Activated naive CD4-positive, alpha-beta T cell treated with Interleukin-2 at 50 U/mL for 16 hours (primary cell): ENCODE measurements around the gene TASOR2.

ENCODE experiments used
- DNase-seq: peaks from one replicate; pipeline ENCODE4 v3.0.0-alpha.2; 2020

The TASOR2 gene, protein sequence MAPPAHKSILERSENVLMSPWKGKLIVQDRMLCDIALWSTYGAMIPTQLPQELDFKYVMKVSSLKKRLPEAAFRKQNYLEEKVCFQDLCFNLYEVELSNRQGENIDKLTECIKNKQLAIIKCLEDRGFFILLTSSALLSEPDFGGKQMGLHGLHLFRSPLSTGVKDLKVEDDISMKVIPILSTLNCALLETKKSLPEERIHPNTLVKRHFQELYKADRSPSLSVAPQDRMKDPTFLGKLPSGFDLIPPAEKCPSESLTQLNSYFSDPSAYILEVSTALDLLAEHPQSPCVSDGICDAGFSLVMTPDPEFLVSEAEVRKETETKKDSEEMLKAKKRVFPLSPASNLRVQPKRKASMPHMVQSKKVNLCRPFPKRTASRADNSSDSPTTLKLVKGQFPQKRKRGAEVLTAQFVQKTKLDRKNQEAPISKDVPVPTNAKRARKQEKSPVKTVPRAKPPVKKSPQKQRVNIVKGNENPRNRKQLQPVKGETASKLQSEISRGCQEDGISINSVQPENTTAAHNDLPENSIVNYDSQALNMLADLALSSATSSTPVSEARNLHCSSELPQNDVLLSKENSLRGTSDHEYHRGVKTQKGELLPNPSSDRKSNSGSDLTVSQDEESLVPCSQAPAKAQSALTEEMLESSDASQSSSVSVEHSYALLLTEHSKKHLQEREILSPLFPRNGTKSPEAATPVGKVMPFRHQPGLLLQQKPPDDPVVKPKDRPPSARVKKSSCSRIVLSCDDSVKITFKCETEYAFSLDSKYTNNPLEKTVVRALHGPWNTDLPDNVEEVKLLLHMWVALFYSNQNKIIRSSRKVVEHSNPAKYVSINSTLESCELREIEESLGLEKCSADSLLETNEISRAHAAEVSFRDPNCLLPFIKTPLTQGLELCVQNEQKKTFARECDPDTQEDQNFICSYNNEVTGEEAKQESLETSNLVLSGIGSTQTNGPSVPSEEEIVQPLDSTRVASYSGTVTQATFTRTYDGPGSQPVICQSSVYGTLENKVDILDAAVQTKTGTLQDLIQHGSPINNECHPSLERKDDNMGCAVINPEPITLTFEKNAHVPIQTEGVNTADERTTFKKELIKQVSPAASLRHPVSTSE (N-terminal part only)

DNA sequence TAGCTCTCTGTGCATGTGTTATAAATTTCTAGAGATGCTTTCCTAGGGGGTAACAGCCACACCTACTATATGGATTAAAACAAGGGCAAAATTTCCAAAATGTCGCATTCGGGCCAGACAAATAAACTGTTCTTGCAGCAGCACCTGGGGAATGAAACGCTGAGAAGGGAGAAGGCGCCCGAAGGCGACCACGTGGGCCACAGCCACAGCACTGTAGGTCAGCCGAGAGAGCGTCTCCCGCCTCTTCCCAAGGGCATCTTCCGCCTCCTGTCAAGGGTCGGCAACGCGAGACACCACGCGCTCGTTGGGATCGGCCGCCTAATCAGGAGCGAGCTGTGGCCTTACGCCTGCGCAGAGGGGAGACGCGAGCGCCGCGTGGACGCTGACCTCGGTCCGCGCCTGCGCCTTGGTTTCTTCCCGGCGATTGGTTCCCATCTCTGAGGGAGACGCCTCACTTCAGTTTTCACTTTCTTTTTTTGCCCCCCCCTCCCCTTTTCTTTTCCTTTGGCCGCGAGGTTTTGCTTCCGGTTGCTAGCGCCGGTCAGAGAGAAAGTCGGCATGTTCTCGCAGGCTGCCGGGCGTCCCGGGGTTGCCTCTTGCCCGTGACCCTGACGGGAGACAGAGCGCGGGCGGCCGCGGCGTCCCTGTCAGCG, at the start of gene TASOR2:
Gene TASOR2, plus strand, starts transcription at position 521 of the 653 bp plus-strand sequence. CDS start 35,805 bp downstream, outside the sequence.
- peak; percentile 96 for DNase-seq

DNA sequence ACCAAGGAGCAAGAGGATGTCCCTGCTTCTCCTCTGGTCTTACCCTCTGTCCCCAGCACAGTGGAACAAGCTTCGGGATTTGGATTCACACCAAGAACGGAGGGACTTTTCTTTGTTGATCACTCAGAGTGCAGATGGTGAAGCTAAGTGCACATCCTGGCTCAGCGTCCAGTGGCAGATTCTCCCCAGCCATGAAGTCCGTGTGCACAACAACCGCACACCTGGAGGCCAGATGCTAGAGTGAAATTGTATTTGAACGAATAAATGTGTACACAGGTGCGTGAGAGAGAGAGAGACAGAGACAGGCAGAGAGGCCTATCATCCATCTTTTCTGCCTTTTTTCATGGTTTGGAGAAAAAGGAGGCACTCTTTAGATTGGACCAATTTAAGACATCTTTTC, 49.7 kb upstream of the TASOR2 start:
- no peak for DNase-seq

DNA sequence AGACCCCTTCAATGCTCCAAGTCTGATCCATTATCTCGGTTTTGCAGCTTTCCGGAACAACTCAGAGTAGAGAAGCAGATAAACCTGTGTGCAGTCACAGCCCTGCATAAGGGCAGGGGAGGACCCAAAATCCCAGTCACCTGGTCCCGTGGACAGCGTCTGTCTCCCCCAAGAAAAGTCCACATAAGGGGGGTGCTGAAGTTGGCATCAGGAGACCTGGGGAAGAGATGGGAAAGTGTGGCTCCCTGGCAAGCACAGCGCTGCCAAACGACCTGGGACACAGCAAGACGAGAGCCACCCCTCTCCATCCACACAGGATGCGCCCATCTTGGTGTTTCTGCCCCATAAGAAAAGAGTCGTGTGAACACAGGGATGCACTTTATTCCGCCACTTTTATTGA, 46.1 kb upstream of the TASOR2 start:
- no peak for DNase-seq

DNA sequence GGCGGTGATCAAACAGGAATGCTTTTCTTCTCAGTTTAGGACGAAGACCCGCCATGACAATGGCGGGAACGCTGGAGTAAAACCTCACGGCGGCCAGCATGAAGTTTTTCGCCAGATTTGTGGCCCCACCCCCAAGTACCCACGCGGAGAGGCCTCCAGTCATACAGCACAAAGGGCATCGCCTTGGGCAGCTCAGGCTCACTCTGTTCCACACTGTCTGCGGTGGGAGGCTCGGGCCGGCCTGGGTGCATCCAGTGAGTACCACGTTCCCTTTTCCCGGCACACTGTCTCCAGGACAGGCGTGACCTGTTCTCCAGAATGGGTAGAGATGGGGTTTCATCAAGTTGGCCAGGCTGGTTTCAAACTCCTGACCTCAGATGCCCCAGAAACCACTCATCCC, 45.6 kb upstream of the TASOR2 start:
- DNase-seq, result no peak

DNA sequence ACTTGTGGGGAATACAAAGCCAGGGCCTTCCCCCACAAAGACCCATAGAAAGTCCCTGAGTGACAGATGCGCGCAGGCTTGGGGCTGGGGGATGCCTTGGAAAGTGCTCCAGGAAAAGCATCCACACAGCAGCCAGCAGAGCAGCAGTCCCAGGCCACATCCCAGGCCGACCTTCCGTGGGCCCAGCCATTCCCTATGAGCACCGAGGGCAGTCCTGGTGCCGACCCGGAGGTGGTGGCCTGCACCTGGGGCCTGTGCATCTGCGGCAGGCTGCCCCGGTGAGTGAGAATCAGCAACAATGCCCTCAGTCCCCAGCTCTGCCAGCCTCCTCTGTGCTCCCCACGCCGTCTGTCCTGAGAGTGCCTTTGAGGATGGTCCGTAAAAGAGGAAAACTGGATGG, 44.6 kb upstream of the TASOR2 start:
- DNase-seq, result no peak

DNA sequence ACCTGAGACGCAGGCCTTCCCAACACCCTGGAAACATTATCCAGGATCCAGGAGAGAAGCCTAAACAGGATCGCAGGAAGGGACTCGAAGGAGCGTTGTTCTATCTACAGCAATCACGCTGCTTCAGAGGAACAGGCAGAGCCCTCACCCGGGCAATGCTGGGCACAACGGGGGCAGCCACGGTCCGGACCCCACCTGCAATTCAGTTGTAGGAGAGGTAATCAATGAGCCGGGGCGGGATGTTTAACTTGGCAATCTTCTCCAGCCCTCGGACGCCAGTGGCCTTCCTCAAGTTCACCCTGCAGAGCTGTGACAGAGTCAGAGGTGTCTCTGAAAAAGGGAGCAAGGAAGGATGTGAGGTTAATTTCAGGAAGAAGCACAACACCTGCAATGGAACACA, 44.1 kb upstream of the TASOR2 start:
- no peak for DNase-seq

DNA sequence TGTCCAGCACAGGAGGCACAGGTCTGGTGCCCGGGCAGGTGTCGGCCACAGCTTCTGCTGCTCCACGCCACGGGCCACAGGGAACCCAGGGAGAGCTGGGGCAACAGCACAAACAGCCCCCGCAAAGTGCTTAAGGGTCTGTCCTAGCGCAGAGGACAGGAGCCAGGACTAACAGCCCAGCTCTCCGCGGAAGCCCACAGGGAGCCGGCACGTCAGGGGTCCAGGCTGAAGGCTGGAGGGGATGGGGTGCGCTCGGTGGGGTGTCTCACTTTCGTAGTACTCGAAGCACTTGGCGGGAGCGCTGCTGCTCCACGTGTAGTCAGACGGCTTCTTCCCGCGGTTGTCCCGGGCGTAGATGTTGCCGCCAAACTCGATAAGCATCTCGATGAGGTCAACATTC, 43.1 kb upstream of the TASOR2 start:
- DNase-seq, result no peak

DNA sequence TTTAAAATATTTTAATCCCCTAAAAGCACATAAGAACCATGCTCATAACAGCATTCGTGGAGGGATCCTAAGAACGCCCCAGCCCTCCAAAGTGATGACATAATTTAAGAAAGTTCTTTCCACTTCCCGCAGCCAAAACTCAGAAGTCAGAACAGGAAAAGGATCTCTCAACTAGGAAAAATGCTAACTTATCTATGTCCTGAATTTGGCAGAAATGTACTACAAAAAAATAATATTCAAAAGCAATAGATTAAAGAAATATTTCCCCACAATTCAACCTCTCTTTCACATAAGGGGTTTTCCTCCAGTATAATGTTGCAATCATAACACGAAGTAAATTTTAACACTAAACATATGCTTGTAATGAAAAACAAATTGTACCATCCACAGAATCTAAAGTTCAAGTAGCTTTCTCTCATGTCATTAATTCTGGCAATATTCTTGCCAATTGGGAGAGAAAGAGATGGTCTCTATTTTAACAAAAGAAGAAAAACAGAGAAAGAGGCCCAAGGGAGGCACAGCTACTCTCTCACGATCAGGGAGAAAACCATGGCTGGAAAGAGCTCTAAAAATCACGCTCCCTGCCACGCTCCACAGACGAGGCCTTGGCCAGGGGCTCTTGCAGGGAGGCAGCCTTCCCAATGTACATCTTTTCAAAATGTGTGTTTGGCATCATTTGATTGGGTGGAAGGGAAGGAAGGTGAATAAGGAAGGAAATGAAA, 41.1 kb upstream of the TASOR2 start:
- DNase-seq, result no peak

DNA sequence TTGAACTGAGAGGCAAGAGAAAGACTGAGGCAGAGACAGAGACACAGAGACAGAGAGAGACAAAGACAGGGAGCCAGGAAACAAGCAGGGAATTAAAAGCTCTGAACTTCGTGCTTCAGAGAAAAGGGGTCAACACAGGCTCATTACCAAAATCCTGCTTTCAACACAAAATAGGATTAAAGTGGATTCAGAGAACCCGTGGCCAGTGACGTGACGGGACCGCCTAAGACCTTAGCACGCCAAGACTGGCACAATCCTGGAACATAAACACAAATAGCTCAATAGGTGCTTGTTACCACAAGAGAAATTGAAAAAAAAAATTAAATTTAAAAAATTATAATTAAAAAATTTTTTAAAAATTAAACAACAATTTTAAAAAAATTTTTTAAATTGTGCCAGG, 39.7 kb upstream of the TASOR2 start:
- no peak for DNase-seq

DNA sequence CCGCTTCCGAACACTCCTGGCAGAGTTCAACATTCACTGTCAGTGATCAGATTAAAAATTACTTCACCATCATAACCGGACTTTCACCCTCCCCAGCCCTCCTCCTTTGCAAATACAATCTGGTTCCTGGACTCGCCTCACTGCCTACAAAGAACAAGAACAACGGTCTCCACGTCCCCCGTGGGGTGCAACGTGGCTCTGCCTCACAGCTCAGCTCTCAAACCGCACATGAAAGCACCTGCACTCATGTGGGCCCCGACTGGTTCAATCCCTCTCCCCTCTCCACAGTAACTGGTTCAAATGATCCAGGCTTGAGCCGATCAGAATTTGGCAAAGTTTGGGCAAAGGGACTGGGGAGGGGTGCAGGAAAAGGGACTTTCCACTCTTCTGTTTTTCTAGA, 39.3 kb upstream of the TASOR2 start:
- no peak for DNase-seq

DNA sequence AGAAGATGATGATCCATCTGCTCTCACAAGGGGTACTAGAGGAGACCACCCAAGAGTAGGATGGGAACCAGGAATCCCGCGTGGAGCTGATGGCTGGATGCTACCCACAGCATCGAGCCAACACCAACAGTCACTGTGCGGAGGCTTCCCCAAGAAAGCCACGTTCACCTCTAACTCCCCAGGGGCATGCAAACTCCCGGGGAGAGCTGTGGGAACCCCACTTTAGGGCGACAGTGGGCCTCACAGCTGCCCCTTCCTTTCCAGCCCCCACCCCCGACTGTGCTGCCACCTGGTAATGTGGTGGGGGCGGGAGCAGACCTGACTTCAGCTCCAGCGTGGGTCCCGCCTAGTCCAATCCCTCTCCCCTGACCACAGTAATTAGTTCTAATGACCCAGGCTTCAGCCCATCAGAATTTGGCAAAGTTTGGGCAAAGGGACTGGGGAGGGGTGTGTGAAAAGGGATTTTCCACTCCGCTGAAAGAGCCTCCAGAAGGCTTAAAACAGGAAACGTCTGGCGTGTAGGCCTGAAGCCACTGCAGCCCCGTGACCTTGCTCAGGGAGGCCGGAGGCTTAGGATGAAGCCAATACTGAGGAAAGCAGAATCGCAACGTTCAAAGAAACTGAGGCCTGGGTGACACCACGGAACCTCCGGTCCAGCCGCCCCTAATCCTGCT, 38.6 kb upstream of the TASOR2 start:
- DNase-seq, result no peak

DNA sequence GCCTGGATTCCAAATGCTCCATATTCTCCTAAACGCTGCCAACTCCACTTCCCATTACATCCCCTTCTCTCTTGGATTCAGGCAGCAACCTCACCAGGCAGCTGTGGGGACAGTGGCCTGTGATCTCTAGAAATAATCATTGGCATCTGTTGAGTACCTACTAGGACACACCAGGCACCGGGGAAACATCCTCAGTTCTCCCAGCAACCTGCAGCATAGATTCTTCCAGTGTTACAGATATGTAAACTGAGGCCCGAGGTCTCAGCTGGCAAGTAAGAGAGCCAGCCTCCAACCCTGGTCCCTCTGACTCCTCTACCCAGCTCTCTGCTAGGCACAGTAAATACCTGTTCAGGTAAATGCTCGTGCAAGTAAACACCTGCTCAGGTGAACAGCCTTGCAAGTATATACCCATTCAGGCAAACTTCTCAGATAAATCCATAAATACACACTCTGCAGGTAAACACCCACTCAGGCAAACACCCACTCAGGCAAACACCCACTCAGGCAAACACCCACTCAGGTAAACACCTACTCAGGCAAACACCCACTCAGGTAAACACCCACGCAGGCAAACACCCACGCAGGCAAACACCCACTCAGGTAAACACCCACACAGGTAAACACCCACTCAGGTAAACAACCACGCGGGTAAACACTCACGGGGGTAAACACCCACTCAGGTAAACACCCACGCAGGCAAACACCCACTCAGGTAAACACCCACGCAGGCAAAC, 37.0 kb upstream of the TASOR2 start:
- no peak for DNase-seq

DNA sequence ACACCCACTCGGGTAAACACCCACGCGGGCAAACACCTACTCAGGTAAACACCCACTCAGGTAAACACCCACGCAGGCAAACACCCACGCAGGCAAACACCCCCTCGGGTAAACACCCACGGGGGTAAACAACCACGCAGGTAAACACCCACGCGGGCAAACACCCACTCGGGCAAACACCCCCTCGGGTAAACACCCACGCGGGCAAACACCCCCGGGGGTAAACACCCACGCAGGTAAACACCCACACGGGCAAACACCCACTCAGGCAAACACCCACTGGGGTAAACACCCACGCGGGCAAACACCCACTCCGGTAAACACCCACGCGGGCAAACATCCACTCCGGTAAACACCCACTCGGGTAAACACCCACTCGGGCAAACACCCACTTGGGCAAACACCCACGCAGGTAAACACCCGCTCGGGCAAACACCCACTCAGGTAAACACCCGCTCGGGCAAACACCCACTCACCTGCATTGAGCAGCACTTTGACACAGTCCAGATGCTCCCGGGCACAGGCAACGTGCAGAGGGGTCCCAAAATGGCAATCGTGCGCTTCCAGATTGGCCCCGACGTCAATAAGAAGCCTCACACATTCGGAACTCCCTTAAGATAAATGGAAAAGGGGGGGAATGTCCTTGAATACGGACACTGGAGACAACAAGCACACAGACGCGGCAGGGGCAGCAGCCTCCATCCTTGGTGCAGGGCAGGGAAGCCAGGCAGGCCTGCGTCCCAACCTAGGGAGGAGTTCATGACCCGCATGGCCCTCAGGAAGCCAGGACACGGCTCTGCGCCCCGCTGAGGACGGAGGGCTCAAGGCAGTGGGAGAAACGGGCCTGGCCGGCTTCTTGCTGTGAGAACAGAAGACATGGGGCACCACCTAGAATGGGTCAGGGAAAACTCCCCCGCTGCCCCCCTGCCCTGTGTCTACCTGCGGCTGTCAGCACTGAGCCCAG, 35.9 kb upstream of the TASOR2 start:
- no peak for DNase-seq

DNA sequence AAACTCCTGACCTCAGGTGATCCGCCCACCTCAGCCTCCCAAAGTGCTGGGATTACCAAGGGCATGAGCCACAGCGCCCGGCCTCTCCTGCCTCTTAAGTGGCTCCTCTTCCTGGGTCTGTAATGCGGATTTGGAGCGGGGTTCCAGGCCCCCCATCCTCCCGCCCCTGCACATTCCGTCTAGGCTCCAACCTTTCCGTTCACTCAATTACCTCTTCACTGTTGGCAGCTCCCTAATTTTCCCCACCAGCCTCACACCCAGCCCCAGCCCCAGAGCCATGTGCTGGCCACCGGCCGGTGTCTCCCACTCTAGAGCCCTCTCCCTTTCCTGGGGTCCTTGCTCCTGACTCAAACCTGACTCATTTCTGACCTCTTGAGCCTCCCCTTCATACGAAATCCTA, 34.9 kb upstream of the TASOR2 start:
- DNase-seq, result no peak

DNA sequence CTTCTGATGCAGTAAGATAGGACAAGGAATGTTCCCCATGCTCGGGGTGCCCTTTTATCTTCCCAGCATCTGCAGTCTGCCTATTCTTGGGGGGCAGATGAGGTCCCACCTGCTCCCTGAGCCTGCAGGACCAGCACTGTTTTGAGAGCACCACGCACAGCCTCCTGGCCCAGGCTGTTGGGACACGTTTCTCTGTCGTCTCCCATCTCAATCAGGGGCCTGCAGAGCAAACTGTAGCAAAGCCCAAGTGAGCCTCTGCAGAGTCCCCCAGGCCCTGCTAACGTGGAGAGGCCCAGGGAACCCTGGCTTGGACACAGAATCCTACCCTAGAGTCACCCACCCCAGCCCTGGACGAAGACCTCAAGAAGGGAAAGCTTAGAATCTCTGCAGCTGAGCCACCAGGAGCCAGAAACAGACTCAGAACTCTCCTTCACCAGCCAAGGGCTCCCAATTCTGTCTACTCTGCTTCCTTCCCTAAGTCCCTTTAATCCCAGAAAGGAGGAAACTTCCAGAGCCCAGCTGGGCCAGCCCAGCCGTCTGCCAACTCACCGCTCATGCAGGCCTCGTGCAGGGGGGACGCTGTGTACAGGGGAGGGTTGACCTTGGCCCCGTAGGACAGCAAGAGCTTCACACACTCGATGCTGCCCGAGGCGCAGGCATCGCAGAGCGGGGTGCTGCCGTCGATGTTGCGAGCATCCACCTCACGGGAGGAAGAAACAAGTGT, 33.8 kb upstream of the TASOR2 start:
- DNase-seq, result no peak

DNA sequence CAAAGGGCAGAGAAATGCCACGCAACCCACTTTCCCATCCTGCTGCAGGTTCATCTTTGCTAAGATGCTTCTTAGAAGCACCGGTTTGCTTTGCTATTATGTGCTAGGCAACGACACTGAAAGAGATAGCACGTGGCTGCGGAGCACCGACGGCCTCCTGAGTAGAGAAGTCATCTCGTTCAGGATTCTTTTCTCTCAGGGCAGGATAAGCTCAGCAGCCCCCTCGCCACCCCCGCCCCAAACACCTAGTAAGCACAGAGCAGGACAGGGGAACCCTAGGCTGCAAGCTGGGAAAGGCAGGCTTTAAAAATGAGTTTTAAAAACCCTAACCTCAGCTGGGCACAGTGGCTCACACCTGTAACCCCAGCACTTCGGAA, 33.3 kb upstream of the TASOR2 start:
- no peak for DNase-seq

DNA sequence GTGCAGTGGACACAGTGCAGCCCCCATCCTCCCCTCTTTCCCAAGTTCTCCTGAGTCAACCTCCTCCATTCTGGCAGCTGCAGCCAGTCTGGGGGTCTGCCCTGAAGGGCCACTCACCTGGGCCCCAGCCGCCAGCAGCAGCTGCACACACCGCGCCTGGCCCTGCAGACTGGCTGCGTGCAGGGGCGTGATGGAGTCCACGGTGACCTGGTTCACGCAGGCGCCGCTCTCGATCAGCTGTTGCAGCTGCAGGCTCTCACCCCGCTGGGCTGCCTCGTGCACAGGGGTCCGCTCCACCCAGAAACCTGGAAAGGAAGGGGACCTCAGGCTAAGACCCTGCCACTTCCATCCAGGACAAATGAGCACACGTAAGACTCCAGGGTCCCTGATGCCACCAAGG, 31.9 kb upstream of the TASOR2 start:
- DNase-seq, result no peak

DNA sequence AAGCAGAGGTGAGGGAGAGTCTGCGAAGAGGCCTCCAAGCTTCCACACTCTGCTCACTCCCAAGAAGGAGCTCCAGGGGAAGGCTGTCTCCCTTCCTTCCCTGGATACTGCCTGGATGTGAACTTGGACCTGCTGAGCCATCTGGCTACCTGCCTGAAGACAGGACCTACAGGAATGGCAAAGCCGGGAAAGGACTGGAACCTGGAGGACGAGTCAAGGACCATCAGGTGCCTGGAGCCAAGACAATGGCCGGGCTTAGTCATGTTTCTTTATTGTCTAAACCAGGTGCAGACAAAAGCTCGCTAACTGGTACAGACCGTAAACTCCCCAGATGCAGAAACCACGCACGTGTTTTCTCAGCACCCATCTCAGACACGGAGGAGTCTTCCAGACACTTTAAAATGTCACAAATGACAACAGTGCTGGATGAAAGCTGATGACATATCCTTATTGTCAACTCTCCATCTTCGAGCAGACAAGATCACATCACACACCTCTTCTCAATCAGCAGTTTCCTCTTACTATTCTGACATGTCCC, 30.4 kb upstream of the TASOR2 start:
- no peak for DNase-seq

DNA sequence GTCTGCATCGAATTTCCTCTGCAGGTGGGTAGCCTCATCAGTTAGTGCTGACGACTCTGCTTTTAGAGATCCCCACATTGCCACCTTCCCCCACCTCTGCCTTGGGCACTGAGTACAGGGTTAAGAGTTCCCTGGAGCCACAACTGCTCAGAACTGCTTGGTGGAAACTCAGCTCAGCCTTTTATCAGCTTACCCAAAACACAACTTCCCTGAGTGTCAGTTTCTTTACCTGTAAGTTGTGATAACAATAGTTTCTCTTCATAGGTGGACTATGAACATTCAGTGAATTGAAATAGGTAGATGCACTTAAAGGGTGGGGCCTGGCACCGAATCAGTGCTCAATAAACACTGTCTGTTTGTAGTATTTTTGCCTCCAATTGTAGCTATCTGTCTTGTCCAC, 29.5 kb upstream of the TASOR2 start:
- no peak for DNase-seq
